ENCODE measurements around the gene KCNA1.

DNA sequence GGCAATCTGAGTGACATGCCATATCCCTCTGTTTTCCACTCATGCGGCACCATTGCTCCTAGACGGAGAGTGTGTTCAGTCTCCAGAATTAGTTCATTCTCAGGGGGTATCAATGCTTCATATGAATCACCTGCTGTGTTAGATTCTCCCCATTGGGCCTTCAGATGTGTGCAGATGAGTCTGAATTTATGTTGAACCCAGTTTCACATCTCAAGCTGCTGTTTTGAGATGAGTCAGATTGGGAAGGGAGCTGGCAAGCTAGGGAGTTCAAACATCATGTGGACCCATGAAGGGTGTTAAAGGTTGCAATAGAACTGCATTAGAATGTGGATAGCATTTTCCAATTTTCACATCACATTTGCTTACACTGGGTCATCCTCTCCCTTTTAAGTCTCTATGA lies 46.9 kb upstream of the KCNA1 start:
- TF ChIP-seq EZH2 (IDR thresholded peaks at IDR 0.05): no peak
- TF ChIP-seq POLR2AphosphoS5 (IDR thresholded peaks at IDR 0.05; ENCODE audit: borderline replicate concordance, low read depth, low read length): no peak
